Hepatocyte (in vitro differentiated cells): Measurements from ENCODE around the gene F8.
"Not testable (repeated sequence)": the region's sequence is repeated elsewhere in the genome, so short reads cannot be mapped to it uniquely, and the experiment has no call there.

Experiments used
- EZH2phosphoT487 ChIP-seq: fragments of 200-600 bp; sonication (generic); IDR thresholded peaks from one replicate; pipeline ENCODE4 v1.6.1; 2018; ENCODE audit warnings: antibody characterized with exemption, mild to moderate bottlenecking, low read depth, moderate library complexity; ENCODE audit not compliant: unreplicated experiment, severe bottlenecking
- TF ChIP-seq, protein P1 (sequence below): fragments of 200-600 bp; sonication (generic); IDR thresholded peaks from 2 replicates; pipeline ENCODE4 v1.5.1; 2016; ENCODE audit warnings: antibody characterized with exemption, mild to moderate bottlenecking; ENCODE audit not compliant: poor library complexity

DNA sequence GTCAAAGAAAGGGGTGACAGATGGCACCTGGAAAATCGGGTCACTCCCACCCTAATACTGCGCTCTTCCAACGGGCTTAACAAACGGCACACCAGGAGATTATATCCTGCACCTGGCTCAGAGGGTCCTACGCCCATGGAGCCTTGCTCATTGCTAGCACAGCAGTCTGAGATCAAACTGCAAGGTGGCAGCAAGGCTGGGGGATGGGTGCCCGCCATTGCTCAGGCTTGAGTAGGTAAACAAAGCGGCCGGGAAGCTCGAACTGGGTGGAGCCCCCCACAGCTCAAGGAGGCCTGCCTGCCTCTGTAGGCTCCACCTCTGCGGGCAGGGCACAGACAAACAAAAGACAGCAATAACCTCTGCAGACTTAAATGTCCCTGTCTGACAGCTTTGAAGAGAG is 83.3 kb downstream of the F8 start:
- TF ChIP-seq, protein P1, sequence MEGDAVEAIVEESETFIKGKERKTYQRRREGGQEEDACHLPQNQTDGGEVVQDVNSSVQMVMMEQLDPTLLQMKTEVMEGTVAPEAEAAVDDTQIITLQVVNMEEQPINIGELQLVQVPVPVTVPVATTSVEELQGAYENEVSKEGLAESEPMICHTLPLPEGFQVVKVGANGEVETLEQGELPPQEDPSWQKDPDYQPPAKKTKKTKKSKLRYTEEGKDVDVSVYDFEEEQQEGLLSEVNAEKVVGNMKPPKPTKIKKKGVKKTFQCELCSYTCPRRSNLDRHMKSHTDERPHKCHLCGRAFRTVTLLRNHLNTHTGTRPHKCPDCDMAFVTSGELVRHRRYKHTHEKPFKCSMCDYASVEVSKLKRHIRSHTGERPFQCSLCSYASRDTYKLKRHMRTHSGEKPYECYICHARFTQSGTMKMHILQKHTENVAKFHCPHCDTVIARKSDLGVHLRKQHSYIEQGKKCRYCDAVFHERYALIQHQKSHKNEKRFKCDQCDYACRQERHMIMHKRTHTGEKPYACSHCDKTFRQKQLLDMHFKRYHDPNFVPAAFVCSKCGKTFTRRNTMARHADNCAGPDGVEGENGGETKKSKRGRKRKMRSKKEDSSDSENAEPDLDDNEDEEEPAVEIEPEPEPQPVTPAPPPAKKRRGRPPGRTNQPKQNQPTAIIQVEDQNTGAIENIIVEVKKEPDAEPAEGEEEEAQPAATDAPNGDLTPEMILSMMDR = not testable (repeated sequence)
- TF ChIP-seq EZH2phosphoT487 = not testable (repeated sequence)
